Sigmoid colon (tissue), 4 donors: Measurements from ENCODE around the gene EHMT1.

Experiments
- EP300 ChIP-seq, 4 donors: sonication (generic); formaldehyde crosslinking; IDR thresholded peaks; one replicate each; pipeline ENCODE4 v1.6.1; 2017; ENCODE audit warnings: antibody characterized with exemption in 4 of 4
- POLR2A ChIP-seq, 2 donors: fragments of 450-650 bp; IDR thresholded peaks; one replicate each; pipeline ENCODE4 v1.6.1; 2016; ENCODE audit warnings: antibody characterized with exemption in 2 of 2, mild to moderate bottlenecking in 2 of 2, moderate library complexity in 2 of 2
- POLR2AphosphoS5 ChIP-seq, 4 donors: sonication (generic); formaldehyde crosslinking; IDR thresholded peaks; one replicate each; pipeline ENCODE4 v1.6.1; 2017; ENCODE audit warnings: antibody characterized with exemption in 4 of 4
- TF ChIP-seq, protein P1 (sequence below), 4 experiments: fragments of 450-650 bp in 3 of 4; fragments of 200-600 bp in 1 of 4; IDR thresholded peaks; one replicate each; pipeline ENCODE4 v1.5.1; 2016 to 2019; ENCODE audit warnings: antibody characterized with exemption in 4 of 4, mild to moderate bottlenecking in 3 of 4, moderate library complexity in 2 of 4

DNA sequence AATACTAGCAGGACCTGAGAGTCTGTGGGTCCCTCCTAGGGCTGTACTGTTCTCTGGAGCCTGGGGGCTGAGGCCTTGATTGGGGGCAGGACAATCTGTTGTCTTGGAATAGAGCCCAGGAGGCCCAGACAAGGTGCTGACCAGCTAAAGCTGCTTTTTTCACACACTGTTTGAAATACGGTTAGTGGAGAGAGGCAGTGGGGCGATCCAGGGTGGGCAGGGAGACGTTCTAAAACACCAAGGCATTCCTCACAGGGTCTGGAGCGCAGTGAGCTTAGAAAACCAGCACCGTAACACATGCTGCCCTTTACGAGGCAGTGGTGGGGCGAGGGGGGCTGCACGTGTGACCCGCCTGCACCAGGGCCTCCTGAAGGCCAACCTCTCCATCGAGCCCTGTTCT, 55.1 kb downstream of the EHMT1 start:
- TF ChIP-seq, protein P1, sequence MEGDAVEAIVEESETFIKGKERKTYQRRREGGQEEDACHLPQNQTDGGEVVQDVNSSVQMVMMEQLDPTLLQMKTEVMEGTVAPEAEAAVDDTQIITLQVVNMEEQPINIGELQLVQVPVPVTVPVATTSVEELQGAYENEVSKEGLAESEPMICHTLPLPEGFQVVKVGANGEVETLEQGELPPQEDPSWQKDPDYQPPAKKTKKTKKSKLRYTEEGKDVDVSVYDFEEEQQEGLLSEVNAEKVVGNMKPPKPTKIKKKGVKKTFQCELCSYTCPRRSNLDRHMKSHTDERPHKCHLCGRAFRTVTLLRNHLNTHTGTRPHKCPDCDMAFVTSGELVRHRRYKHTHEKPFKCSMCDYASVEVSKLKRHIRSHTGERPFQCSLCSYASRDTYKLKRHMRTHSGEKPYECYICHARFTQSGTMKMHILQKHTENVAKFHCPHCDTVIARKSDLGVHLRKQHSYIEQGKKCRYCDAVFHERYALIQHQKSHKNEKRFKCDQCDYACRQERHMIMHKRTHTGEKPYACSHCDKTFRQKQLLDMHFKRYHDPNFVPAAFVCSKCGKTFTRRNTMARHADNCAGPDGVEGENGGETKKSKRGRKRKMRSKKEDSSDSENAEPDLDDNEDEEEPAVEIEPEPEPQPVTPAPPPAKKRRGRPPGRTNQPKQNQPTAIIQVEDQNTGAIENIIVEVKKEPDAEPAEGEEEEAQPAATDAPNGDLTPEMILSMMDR (IDR thresholded peaks at IDR 0.05) = no peak
- TF ChIP-seq POLR2A (IDR thresholded peaks at IDR 0.05) (no peak), POLR2AphosphoS5 (IDR thresholded peaks at IDR 0.05) (peak in 1 of 4 donors; percentile 4), EP300 (IDR thresholded peaks at IDR 0.05) (no peak)
